D721Med (cell line): ENCODE results near the gene CABLES2.

Experiments
- DNase-seq: peaks from one replicate; pipeline ENCODE4 v3.0.0; 2011; ENCODE audit warnings: low spot score; ENCODE audit not compliant: insufficient read length
- FAIRE-seq: peaks from 2 replicates; lab custom pipeline; 2011; peaks lifted over from hg19 to GRCh38; lab: Jason Lieb, UNC
- TF ChIP-seq, protein P1 (sequence below): IDR thresholded peaks from 2 replicates; pipeline ENCODE4 v1.5.1; 2012; ENCODE audit warnings: mild to moderate bottlenecking, control low read depth; ENCODE audit not compliant: insufficient read depth; ENCODE audit errors: missing control alignments

CABLES2 gene

DNA sequence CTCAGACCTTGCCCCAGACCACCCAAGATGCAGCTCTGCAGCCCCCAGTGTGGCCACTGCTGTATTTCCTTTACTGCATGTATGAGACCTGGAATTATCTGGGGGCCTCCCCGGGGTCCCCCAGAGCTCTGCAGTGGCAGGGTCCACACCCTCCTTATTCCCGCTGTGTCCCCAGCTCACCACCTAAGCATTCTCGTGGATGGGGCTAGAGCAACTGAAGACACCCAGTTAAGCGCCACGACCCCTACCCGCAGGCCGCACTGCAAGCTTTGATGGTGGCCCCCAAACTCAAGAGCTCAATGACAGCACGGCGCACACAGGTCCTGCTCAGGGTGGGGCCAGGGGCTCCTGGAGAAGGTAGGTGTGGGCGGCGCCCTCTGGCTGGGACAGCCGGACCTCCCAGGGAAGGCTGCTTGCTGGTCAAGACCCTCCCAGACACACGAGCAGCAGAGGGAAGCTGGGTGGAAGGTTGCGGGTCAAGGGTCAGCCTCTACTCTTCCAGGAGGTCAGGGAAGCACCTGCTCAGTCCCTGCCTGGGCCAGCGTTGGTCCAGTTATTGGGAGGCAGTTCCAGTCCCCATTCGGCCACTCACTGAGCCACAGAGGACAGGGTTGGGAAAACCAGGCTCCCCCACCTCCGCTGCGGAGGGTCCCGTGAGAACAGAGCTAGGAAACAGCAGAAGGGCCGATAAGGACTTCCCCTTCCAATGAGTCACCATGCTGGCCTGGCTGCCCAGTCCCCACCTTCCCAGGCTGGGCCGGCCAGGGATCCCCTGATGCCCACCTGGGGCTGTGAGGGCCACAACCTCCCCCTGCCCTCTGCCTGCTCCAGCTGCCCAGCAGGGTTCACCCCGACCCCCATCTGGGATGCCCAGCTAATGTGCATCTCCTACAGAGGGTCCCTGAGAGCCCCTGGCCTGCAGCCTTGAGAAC is 42.9 kb downstream of the CABLES2 start:
- TF ChIP-seq, protein P1, sequence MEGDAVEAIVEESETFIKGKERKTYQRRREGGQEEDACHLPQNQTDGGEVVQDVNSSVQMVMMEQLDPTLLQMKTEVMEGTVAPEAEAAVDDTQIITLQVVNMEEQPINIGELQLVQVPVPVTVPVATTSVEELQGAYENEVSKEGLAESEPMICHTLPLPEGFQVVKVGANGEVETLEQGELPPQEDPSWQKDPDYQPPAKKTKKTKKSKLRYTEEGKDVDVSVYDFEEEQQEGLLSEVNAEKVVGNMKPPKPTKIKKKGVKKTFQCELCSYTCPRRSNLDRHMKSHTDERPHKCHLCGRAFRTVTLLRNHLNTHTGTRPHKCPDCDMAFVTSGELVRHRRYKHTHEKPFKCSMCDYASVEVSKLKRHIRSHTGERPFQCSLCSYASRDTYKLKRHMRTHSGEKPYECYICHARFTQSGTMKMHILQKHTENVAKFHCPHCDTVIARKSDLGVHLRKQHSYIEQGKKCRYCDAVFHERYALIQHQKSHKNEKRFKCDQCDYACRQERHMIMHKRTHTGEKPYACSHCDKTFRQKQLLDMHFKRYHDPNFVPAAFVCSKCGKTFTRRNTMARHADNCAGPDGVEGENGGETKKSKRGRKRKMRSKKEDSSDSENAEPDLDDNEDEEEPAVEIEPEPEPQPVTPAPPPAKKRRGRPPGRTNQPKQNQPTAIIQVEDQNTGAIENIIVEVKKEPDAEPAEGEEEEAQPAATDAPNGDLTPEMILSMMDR, result no peak
- DNase-seq (no peak), FAIRE-seq (no peak)

- no peak for DNase-seq
- TF ChIP-seq, protein P1, result no peak
- FAIRE-seq, result no peak
These were observed 43.8 kb downstream of the CABLES2 start for GRCh38 chr20:62362991-62363919.

GRCh38 chr20:62362590-62362940 is 44.5 kb downstream of the CABLES2 start:
- no peak for FAIRE-seq
- TF ChIP-seq, protein P1, result no peak
- no peak for DNase-seq

DNA sequence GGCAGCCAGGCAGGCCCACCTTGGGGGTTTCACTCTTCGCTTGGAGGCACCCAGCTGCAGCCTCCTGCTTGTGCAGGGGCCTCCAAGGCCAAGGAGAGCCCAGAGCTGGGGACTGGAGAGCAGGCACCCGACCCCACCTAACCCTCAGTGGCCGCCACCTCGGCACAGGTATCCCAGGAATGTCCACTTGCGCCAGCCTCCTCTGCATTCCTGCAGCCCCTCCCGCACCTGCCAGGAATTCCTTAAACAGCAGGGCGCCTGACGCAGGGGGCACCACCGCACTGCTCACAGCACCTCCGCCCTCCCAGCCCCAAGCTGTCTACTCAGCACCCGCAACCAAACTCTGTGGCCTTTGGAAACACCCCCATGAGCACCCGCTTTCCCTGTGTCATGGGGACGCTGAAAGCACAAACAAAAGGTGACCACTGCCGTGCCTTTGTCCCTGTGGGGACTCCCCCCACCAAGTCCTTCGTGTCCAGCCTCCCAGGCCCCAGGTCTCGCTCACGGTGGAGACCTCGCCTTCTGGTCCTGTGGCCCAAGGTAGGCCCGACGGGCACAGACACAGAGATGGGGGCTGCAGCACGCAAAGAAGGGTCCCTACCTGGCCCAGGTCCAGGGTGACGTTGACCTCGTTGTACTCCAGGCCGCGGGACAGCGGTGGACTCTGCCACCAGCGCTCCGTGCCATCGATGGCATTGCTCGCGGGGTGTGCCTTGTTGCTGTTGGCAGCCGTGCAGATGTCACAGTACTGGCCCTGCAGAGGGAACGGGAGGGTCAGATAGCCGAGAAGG is 45.1 kb downstream of the CABLES2 start:
- TF ChIP-seq, protein P1, result no peak
- FAIRE-seq, result no peak
- no peak for DNase-seq

- TF ChIP-seq, protein P1, result no peak
- no peak for FAIRE-seq
- no peak for DNase-seq
These were observed 46.0 kb downstream of the CABLES2 start for GRCh38 chr20:62360854-62361798.

DNA sequence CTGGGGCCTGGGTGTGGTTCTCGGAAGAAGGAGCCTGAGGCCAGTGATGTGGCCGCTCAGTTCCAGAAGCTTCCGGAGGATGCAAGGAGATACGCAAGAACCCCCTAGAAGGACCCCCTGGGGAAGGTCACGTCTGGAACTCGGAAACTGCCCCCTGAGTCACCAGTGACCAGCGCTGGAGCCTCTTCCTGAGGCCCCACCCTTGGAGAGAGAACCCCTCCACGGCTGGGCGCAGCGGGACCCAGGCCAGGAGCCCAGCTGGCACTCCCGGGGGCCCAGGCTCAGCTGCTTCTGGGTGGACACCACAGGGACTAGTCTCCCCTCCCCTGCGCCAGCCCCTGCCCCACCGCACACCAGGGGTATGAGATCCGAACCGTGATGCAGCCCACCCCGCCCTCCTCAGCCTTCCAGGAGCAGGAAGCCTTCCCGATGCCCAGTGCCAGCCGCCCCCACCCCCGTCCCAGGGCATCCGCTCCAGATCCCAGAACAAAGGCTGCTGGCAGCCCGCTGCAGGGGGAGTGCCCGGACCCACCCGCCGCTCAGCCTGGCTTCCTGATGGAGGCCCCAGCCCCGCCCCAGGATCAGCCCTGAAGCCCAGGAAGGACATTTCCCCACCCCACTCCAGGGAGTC is 47.5 kb downstream of the CABLES2 start:
- DNase-seq (no peak), FAIRE-seq (no peak)
- TF ChIP-seq, protein P1, result no peak
